Neural cell (in vitro differentiated cells): ENCODE measurements around the gene MTFMT. TPM values are rescaled to one million over a fixed set of nuclear protein-coding genes. Genes with fewer than 3 reads are reported as not detected.
"Not testable (repeated sequence)": the region's sequence is repeated elsewhere in the genome, so short reads cannot be mapped to it uniquely, and the experiment has no call there.

Experiments used
- H2AFZ ChIP-seq: fragments of 200-600, 300-800 bp; sonication (generic), shearing (Covaris generic); 2 replicates; pipeline ENCODE4 v1.6.0; 2014; ENCODE audit warnings: low read depth, mild to moderate bottlenecking, antibody characterized with exemption, low read length, moderate library complexity
- H3F3A ChIP-seq: fragments of 200-600 bp; shearing (Covaris generic); 2 replicates; pipeline ENCODE4 v1.6.1; 2016; ENCODE audit warnings: mild to moderate bottlenecking, moderate library complexity, mixed read lengths, antibody characterized with exemption, low read length; ENCODE audit not compliant: insufficient read depth, poor library complexity, severe bottlenecking
- H3K27ac ChIP-seq: fragments of 200-600, 300-800 bp; sonication (generic), shearing (Covaris generic); 2 replicates; pipeline ENCODE4 v1.5.1; 2014; ENCODE audit warnings: mild to moderate bottlenecking, low read length, moderate library complexity
- H3K27me3 ChIP-seq: fragments of 300-800, 200-600 bp; sonication (generic), shearing (Covaris generic); 2 replicates; pipeline ENCODE4 v1.6.0; 2014; ENCODE audit warnings: mild to moderate bottlenecking, low read depth, low read length, moderate library complexity; ENCODE audit not compliant: insufficient read depth
- H3K36me3 ChIP-seq: fragments of 300-800, 200-600 bp; sonication (generic), shearing (Covaris generic); 2 replicates; pipeline ENCODE4 v1.5.1; 2014; ENCODE audit warnings: mild to moderate bottlenecking, antibody characterized with exemption, low read length, moderate library complexity; ENCODE audit not compliant: insufficient read depth
- H3K4me2 ChIP-seq: fragments of 300-800, 200-600 bp; sonication (generic), shearing (Covaris generic); 2 replicates; pipeline ENCODE4 v1.6.0; 2014; ENCODE audit warnings: mild to moderate bottlenecking, low read length
- H3K4me3 ChIP-seq: fragments of 300-800, 200-600 bp; sonication (generic), shearing (Covaris generic); 2 replicates; pipeline ENCODE4 v1.5.1; 2014; ENCODE audit warnings: mild to moderate bottlenecking, low read length, moderate library complexity
- H3K79me2 ChIP-seq: fragments of 200-600 bp; shearing (Covaris generic); replicated peaks from 2 replicates; pipeline ENCODE4 v1.6.0; 2014; ENCODE audit warnings: mild to moderate bottlenecking, low read length, moderate library complexity; ENCODE audit not compliant: insufficient read depth
- H3K9ac ChIP-seq: fragments of 300-800, 200-600 bp; sonication (generic), shearing (Covaris generic); 2 replicates; pipeline ENCODE4 v1.6.1; 2016; ENCODE audit warnings: mild to moderate bottlenecking, low read length, mixed read lengths
- H3K9me2 ChIP-seq: fragments of 200-600 bp; shearing (Covaris generic); 2 replicates; pipeline ENCODE4 v1.6.1; 2016; ENCODE audit warnings: mild to moderate bottlenecking, low read length, mixed read lengths; ENCODE audit not compliant: insufficient read depth
- H3K9me3 ChIP-seq: fragments of 200-600, 300-800 bp; sonication (generic), shearing (Covaris generic); 2 replicates; pipeline ENCODE4 v1.6.1; 2016; ENCODE audit warnings: mild to moderate bottlenecking, mixed run types, low read length, moderate library complexity, mixed read lengths
- H4K20me1 ChIP-seq: fragments of 200-600 bp; shearing (Covaris generic); 2 replicates; pipeline ENCODE4 v1.6.1; 2016; ENCODE audit warnings: mild to moderate bottlenecking, mixed run types; ENCODE audit not compliant: insufficient read depth
- CTCF ChIP-seq: fragments of 450-650 bp; IDR thresholded peaks from 2 replicates; pipeline ENCODE4 v1.5.1; 2014; ENCODE audit warnings: antibody characterized with exemption, mild to moderate bottlenecking, moderate library complexity; ENCODE audit not compliant: poor library complexity, severe bottlenecking
- EP300 ChIP-seq: fragments of 450-650 bp; conservative IDR thresholded peaks from 2 replicates; pipeline ENCODE4 v1.6.1; 2014; ENCODE audit warnings: antibody characterized with exemption, mild to moderate bottlenecking, moderate library complexity; ENCODE audit not compliant: poor library complexity, severe bottlenecking
- EZH2 ChIP-seq: fragments of 200-600, 300-800 bp; shearing (Covaris generic), sonication (generic); IDR thresholded peaks from 2 replicates; pipeline ENCODE4 v1.6.1; 2014; ENCODE audit warnings: antibody characterized with exemption, low read length, borderline replicate concordance, mild to moderate bottlenecking; ENCODE audit not compliant: insufficient read depth, poor library complexity, severe bottlenecking
- MXI1 ChIP-seq: fragments of 450-650 bp; conservative IDR thresholded peaks from 2 replicates; pipeline ENCODE4 v1.6.1; 2014; ENCODE audit warnings: antibody characterized with exemption, mild to moderate bottlenecking; ENCODE audit not compliant: poor library complexity, severe bottlenecking
- POLR2AphosphoS5 ChIP-seq: IDR thresholded peaks from 2 replicates; pipeline ENCODE4 v1.6.1; 2012
- RAD21 ChIP-seq: fragments of 450-650 bp; conservative IDR thresholded peaks from 2 replicates; pipeline ENCODE4 v1.6.1; 2014; ENCODE audit warnings: antibody characterized with exemption, mild to moderate bottlenecking, moderate library complexity
- REST ChIP-seq: IDR thresholded peaks from 2 replicates; pipeline ENCODE4 v1.6.1; 2012; ENCODE audit warnings: borderline replicate concordance
- SMC3 ChIP-seq: fragments of 450-650 bp; conservative IDR thresholded peaks from 2 replicates; pipeline ENCODE4 v1.6.1; 2014; ENCODE audit warnings: antibody characterized with exemption, mild to moderate bottlenecking, moderate library complexity; ENCODE audit not compliant: poor library complexity
- TAF1 ChIP-seq: IDR thresholded peaks from 2 replicates; pipeline ENCODE4 v1.6.1; 2012; ENCODE audit warnings: low read depth
- polyA plus RNA-seq: library from polyadenylated mRNA; depleted of rRNA; stranded (reverse); fragments of >200 nt; gene quantifications from 2 replicates; pipeline ENCODE4 v1.2.3, GENCODE V29; 2014

The MTFMT gene
- polyA plus RNA-seq, 1 donor from 2014 or later: 21.3 TPM

- Histone ChIP-seq H3K36me3 (no peaks in the 10 kb centered on the region), H3K9ac (no peak overlapping the region), H3F3A (no peaks in the 10 kb centered on the region), H4K20me1 (no peaks in the 10 kb centered on the region), H3K4me3 (no peak overlapping the region), H3K9me3 (no peaks in the 10 kb centered on the region), H3K79me2 (peaks cover 3% of the 10 kb centered on the region), H2AFZ (no peak overlapping the region), H3K9me2 (no peaks in the 10 kb centered on the region), H3K27ac (no peak overlapping the region), H3K27me3 (no peaks in the 10 kb centered on the region), H3K4me2 (no peak overlapping the region)
- TF ChIP-seq REST (no peak), EP300 (no peak), CTCF (no peak), TAF1 (no peak), EZH2 (no peak), RAD21 (no peak), POLR2AphosphoS5 (no peak)
Observed at GRCh38 chr15:65026756-65027155, 2.7 kb downstream of the MTFMT start.

GRCh38 chr15:65021488-65021887 lies 8.0 kb downstream of the MTFMT start:
- H2AFZ ChIP-seq: no peak overlapping the region
- H3K36me3 ChIP-seq: no peaks in the 10 kb centered on the region
- H3K27me3 ChIP-seq: no peaks in the 10 kb centered on the region
- H3K4me3 ChIP-seq: no peak overlapping the region
- no peak overlapping the region for H3K4me2 ChIP-seq
- H3K9me3 ChIP-seq: no peaks in the 10 kb centered on the region
- no peaks in the 10 kb centered on the region for H4K20me1 ChIP-seq
- H3K79me2 ChIP-seq: no peaks in the 10 kb centered on the region
- H3F3A ChIP-seq: no peaks in the 10 kb centered on the region
- no peaks in the 10 kb centered on the region for H3K9me2 ChIP-seq
- TF ChIP-seq EZH2: no peak
- no peak for TF ChIP-seq POLR2AphosphoS5
- no peak for TF ChIP-seq RAD21
- no peak for TF ChIP-seq MXI1
- no peak overlapping the region for H3K27ac ChIP-seq
- no peak overlapping the region for H3K9ac ChIP-seq

GRCh38 chr15:65020419-65020818 lies 9.0 kb downstream of the MTFMT start:
- Histone ChIP-seq H3K9me2 (no peaks in the 10 kb centered on the region), H4K20me1 (no peaks in the 10 kb centered on the region), H3K4me2 (no peak overlapping the region), H3K9ac (no peak overlapping the region), H3K36me3 (peaks cover 4% of the 10 kb centered on the region), H3K4me3 (no peak overlapping the region), H3F3A (no peaks in the 10 kb centered on the region), H3K79me2 (no peaks in the 10 kb centered on the region), H3K9me3 (no peaks in the 10 kb centered on the region), H3K27me3 (no peaks in the 10 kb centered on the region), H3K27ac (no peak overlapping the region), H2AFZ (no peak overlapping the region)
- TF ChIP-seq SMC3 (no peak), CTCF (no peak), EP300 (no peak), TAF1 (no peak), EZH2 (no peak)

GRCh38 chr15:65011198-65011597 lies 18.2 kb downstream of the MTFMT start:
- not testable (repeated sequence) for H3K9me3 ChIP-seq, H3K4me3 ChIP-seq, H3K27me3 ChIP-seq, H3K27ac ChIP-seq, H3F3A ChIP-seq, H3K9ac ChIP-seq, H4K20me1 ChIP-seq, H3K79me2 ChIP-seq, H3K9me2 ChIP-seq, H3K4me2 ChIP-seq, H2AFZ ChIP-seq
- H3K36me3 ChIP-seq: peaks cover 10% of the 10 kb centered on the region
